Kidney tubule cell (primary cell): ENCODE results near the gene TP53AIP1.
A peak's percentile ranks its signal among the peaks of the same experiment; 100 is the strongest.

Experiments used
- DNase-seq: peaks from one replicate; pipeline ENCODE4 v3.0.0-alpha.2; 2018; ENCODE audit warnings: low spot score

TP53AIP1 gene

GRCh38 chr11:128942817-128943427, at the start of gene TP53AIP1:
Gene TP53AIP1, minus strand, starts transcription at chr11:128942871. Its CDS starts 5,053 bp downstream, at chr11:128937818.
- DNase-seq = peak; percentile 12

- DNase-seq = no peak
Observed at GRCh38 chr11:128988242-128988970, 45.7 kb upstream of the TP53AIP1 start.

GRCh38 chr11:128985880-128986279, 43.2 kb upstream of the TP53AIP1 start:
- no peak for DNase-seq

- DNase-seq = no peak
Observed at GRCh38 chr11:128983023-128983422, 40.4 kb upstream of the TP53AIP1 start.

- peak; percentile 12 for DNase-seq
Observed at GRCh38 chr11:128981254-128981653, 38.6 kb upstream of the TP53AIP1 start.

- no peak for DNase-seq
Observed at GRCh38 chr11:128970598-128971190, 28.0 kb upstream of the TP53AIP1 start.

GRCh38 chr11:128968916-128969315, 26.2 kb upstream of the TP53AIP1 start:
- DNase-seq = no peak

- DNase-seq = no peak
Observed at GRCh38 chr11:128967578-128967977, 24.9 kb upstream of the TP53AIP1 start.

- no peak for DNase-seq
Observed at GRCh38 chr11:128965485-128965884, 22.8 kb upstream of the TP53AIP1 start.

- DNase-seq = no peak
Observed at GRCh38 chr11:128964463-128964930, 21.8 kb upstream of the TP53AIP1 start.

- DNase-seq = no peak
Observed at GRCh38 chr11:128963744-128964325, 21.2 kb upstream of the TP53AIP1 start.

GRCh38 chr11:128962896-128963295, 20.2 kb upstream of the TP53AIP1 start:
- DNase-seq = no peak

- DNase-seq = no peak
Observed at GRCh38 chr11:128961645-128962044, 19.0 kb upstream of the TP53AIP1 start.

- DNase-seq = no peak
Observed at GRCh38 chr11:128957202-128957482, 14.5 kb upstream of the TP53AIP1 start.

- DNase-seq = peak; percentile 79
Observed at GRCh38 chr11:128956401-128957201, 13.9 kb upstream of the TP53AIP1 start.

- DNase-seq = no peak
Observed at GRCh38 chr11:128955636-128956035, 13.0 kb upstream of the TP53AIP1 start.

GRCh38 chr11:128953151-128953550, 10.5 kb upstream of the TP53AIP1 start:
- no peak for DNase-seq

- DNase-seq = no peak
Observed at GRCh38 chr11:128949791-128950454, 7.3 kb upstream of the TP53AIP1 start.

- DNase-seq = no peak
Observed at GRCh38 chr11:128948583-128948982, 5.9 kb upstream of the TP53AIP1 start.

GRCh38 chr11:128947773-128948172, 5.1 kb upstream of the TP53AIP1 start:
- DNase-seq = peak; percentile 20

GRCh38 chr11:128946648-128947047, 4.0 kb upstream of the TP53AIP1 start:
- DNase-seq = peak; percentile 60
